H1 (cell line): ENCODE results near the gene PRKN. TPM values are rescaled to one million over a fixed set of nuclear protein-coding genes. Genes with fewer than 3 reads are reported as not detected.

Experiments used
- HDAC6 ChIP-seq: IDR thresholded peaks from one replicate; pipeline ENCODE4 v1.7.1; 2012; ENCODE audit warnings: low read depth, mild to moderate bottlenecking, inconsistent platforms, low read length, moderate library complexity
- MAFK ChIP-seq: IDR thresholded peaks from 2 replicates; pipeline ENCODE4 v1.6.1; 2012; ENCODE audit warnings: low read depth, mild to moderate bottlenecking, improper control_type of control experiment, low read length
- NANOG ChIP-seq: IDR thresholded peaks from 2 replicates; pipeline ENCODE4 v1.6.1; 2011; ENCODE audit warnings: low read length, low read depth, mild to moderate bottlenecking, inconsistent platforms; ENCODE audit not compliant: insufficient read depth, poor library complexity, severe bottlenecking
- POLR2A ChIP-seq, 2 experiments: IDR thresholded peaks; 1 replicate in 1 of 2; 2 replicates in 1 of 2; pipeline ENCODE4 v1.6.1; 2011; ENCODE audit warnings: low read depth in 2 of 2, low read length in 2 of 2, mild to moderate bottlenecking in 2 of 2; ENCODE audit errors: control extremely low read depth in 1 of 2
- POLR2AphosphoS5 ChIP-seq: IDR thresholded peaks from 2 replicates; pipeline ENCODE4 v1.6.1; 2011; ENCODE audit warnings: low read depth, low read length
- SAP30 ChIP-seq: fragments of 300-600 bp; sonication (generic); IDR thresholded peaks from 2 replicates; pipeline ENCODE4 v1.7.1; 2012; ENCODE audit warnings: low read length, moderate library complexity, mild to moderate bottlenecking, inconsistent platforms; ENCODE audit not compliant: insufficient read depth, insufficient replicate concordance
- SIRT6 ChIP-seq: IDR thresholded peaks from one replicate; pipeline ENCODE4 v1.7.1; 2012; ENCODE audit warnings: low read length, inconsistent platforms
- SUZ12 ChIP-seq: fragments of 200-600 bp; sonication (generic); IDR thresholded peaks from 2 replicates; pipeline ENCODE4 v1.6.1; 2012; ENCODE audit warnings: mild to moderate bottlenecking, inconsistent platforms, low read length, moderate library complexity, mixed read lengths
- TEAD4 ChIP-seq: IDR thresholded peaks from 2 replicates; pipeline ENCODE4 v1.6.1; 2012; ENCODE audit warnings: low read depth, low read length, inconsistent platforms, mixed read lengths
- polyA plus RNA-seq, 7 experiments: library from polyadenylated mRNA; depleted of rRNA in 3 of 7; stranded (reverse) in 5 of 7; unstranded in 2 of 7; fragments of >200 nt in 5 of 7; fragments of 200-250 nt in 2 of 7; gene quantifications; 1 replicate in 5 of 7; 2 replicates in 1 of 7; 4 replicates in 1 of 7; pipeline versions ENCODE4 v1.2.1 to v1.2.3, GENCODE V29; 2011 to 2013; ENCODE audit warnings: missing spikeins in 2 of 7, mixed read lengths in 2 of 7
- total RNA-seq: library from RNA; stranded (reverse); fragmentation: NEBNext Ultra II Directional; extraction: Animal tissue kit (Norgen Biotek cat#: 25700); gene quantifications from 2 replicates; pipeline ENCODE4 v1.2.1, GENCODE V29; 2021
- TF ChIP-seq, protein P1 (sequence below): fragments of 300-600 bp; sonication (generic); IDR thresholded peaks from 2 replicates; pipeline ENCODE4 v1.7.1; 2012; ENCODE audit warnings: low read length, moderate library complexity, mild to moderate bottlenecking, inconsistent platforms; ENCODE audit not compliant: insufficient replicate concordance

PRKN gene
- total and polyA plus RNA-seq, 2 of the 8 experiments (the other 6 are each of a cell fraction or from before 2014, with no cell fraction given): 0.13 to 0.29 TPM

DNA sequence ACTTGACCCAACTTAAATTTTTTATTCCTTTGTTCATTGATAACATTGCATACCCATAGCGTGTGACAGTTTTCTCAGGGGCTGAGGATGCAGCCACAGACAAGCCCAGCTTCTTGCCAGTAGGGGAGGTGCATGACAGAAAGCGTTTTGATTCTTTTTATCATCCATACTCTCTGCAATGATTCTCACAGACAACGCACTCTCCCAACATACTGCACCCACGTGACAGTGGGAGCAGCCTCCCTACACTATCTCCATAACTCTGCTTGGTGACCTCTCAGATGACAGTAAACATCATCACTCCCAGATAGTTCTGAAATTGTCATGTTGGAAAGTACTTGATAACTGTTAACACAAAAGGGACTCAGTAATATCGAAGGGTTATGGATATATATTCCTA is 972.5 kb downstream of the PRKN start (continued):
- TF ChIP-seq, protein P1, sequence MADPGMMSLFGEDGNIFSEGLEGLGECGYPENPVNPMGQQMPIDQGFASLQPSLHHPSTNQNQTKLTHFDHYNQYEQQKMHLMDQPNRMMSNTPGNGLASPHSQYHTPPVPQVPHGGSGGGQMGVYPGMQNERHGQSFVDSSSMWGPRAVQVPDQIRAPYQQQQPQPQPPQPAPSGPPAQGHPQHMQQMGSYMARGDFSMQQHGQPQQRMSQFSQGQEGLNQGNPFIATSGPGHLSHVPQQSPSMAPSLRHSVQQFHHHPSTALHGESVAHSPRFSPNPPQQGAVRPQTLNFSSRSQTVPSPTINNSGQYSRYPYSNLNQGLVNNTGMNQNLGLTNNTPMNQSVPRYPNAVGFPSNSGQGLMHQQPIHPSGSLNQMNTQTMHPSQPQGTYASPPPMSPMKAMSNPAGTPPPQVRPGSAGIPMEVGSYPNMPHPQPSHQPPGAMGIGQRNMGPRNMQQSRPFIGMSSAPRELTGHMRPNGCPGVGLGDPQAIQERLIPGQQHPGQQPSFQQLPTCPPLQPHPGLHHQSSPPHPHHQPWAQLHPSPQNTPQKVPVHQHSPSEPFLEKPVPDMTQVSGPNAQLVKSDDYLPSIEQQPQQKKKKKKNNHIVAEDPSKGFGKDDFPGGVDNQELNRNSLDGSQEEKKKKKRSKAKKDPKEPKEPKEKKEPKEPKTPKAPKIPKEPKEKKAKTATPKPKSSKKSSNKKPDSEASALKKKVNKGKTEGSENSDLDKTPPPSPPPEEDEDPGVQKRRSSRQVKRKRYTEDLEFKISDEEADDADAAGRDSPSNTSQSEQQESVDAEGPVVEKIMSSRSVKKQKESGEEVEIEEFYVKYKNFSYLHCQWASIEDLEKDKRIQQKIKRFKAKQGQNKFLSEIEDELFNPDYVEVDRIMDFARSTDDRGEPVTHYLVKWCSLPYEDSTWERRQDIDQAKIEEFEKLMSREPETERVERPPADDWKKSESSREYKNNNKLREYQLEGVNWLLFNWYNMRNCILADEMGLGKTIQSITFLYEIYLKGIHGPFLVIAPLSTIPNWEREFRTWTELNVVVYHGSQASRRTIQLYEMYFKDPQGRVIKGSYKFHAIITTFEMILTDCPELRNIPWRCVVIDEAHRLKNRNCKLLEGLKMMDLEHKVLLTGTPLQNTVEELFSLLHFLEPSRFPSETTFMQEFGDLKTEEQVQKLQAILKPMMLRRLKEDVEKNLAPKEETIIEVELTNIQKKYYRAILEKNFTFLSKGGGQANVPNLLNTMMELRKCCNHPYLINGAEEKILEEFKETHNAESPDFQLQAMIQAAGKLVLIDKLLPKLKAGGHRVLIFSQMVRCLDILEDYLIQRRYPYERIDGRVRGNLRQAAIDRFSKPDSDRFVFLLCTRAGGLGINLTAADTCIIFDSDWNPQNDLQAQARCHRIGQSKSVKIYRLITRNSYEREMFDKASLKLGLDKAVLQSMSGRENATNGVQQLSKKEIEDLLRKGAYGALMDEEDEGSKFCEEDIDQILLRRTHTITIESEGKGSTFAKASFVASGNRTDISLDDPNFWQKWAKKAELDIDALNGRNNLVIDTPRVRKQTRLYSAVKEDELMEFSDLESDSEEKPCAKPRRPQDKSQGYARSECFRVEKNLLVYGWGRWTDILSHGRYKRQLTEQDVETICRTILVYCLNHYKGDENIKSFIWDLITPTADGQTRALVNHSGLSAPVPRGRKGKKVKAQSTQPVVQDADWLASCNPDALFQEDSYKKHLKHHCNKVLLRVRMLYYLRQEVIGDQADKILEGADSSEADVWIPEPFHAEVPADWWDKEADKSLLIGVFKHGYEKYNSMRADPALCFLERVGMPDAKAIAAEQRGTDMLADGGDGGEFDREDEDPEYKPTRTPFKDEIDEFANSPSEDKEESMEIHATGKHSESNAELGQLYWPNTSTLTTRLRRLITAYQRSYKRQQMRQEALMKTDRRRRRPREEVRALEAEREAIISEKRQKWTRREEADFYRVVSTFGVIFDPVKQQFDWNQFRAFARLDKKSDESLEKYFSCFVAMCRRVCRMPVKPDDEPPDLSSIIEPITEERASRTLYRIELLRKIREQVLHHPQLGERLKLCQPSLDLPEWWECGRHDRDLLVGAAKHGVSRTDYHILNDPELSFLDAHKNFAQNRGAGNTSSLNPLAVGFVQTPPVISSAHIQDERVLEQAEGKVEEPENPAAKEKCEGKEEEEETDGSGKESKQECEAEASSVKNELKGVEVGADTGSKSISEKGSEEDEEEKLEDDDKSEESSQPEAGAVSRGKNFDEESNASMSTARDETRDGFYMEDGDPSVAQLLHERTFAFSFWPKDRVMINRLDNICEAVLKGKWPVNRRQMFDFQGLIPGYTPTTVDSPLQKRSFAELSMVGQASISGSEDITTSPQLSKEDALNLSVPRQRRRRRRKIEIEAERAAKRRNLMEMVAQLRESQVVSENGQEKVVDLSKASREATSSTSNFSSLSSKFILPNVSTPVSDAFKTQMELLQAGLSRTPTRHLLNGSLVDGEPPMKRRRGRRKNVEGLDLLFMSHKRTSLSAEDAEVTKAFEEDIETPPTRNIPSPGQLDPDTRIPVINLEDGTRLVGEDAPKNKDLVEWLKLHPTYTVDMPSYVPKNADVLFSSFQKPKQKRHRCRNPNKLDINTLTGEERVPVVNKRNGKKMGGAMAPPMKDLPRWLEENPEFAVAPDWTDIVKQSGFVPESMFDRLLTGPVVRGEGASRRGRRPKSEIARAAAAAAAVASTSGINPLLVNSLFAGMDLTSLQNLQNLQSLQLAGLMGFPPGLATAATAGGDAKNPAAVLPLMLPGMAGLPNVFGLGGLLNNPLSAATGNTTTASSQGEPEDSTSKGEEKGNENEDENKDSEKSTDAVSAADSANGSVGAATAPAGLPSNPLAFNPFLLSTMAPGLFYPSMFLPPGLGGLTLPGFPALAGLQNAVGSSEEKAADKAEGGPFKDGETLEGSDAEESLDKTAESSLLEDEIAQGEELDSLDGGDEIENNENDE: no peak
- TF ChIP-seq SIRT6: no peak
- TF ChIP-seq SUZ12: no peak
- no peak for TF ChIP-seq NANOG
- no peak for TF ChIP-seq POLR2AphosphoS5
- TF ChIP-seq TEAD4: no peak
- TF ChIP-seq MAFK: no peak
- TF ChIP-seq SAP30: no peak
- no peak for TF ChIP-seq HDAC6
- no peak for TF ChIP-seq POLR2A (IDR thresholded peaks at IDR 0.05; ENCODE audit: control extremely low read depth in 1 of 2, low read depth in 2 of 2, low read length in 2 of 2)
- TF ChIP-seq, all 59 proteins: peak for 0
